Activated CD8-positive, alpha-beta memory T cell treated with anti-CD3 and anti-CD28 coated beads, Interleukin-2, amount 50 U/mL, for 24 hours (primary cell): ENCODE data around the gene UBXN11.

Experiments used
- DNase-seq: peaks from one replicate; pipeline ENCODE4 v3.0.0-alpha.2; 2020; ENCODE audit errors: extremely low read depth

The UBXN11 gene

DNA sequence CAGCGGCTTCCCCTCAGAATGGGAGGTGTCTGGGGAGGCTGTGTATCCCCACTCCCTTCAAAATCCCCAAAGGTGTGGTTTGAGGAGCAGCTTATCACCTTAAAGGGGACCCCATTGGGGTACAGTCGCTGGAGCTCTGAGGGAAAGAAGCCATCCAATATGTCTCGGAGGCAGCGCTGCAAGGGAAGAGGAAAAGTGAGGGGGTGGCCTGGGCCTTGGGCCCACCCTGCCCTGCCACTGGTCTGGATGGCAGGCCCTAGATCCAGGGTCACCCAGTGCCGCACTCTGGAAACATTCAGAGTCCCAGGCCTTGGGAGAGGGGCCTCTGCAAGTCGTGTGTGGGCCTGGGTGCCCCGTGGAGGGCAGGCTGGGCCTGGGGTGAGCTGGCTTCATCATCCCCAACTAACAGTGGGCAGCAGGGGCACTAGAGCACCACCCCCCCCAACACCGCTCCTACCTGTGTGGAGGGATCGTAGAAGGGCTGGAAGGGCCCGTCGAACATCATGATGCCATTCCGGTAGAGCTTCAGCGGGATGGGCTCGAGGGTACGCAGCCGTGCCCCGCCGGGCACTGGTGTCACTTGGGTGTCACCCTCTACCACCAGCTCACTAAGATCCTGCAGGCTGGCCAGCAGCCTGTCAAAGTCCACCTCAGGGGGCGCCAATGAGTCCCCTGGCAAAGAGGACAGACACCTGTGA, 20.9 kb downstream of the UBXN11 start:
- no peak for DNase-seq

DNA sequence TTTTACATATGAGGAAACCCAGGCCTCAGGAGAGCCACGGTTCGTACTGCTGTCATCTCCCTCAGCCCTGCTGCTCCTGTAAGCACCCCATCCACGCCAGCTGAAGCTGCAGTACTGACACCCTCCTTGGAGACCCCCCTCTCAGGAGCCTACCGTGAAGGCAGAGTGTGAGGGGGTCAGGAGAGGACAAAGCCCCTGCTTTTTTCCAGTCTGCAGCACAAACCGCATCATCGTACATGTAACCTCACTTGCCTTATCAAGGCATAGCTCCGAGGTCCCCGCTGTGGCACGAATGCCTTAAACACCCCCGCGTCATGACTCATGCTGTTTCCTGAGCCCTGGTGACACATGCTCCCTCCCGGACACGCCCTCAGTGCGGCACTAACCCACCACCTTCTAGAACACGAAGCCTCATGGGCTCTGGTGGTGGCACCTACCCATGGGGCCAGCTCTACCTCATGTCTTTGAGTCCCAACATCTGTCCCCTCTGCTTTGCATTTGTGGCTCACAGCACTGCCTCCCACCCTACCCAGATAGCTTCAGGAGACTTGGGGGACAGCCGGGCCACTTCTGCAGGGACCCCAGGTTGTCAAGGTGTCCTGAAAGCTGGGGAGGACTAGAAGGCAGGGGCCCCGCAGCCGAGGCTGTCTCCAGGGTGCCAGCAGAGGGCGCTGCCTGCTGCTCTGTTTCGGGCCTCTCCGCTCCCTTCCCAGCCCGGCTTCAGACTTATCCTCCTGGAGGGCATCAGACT, 21.7 kb downstream of the UBXN11 start:
- DNase-seq = peak; percentile 94

DNA sequence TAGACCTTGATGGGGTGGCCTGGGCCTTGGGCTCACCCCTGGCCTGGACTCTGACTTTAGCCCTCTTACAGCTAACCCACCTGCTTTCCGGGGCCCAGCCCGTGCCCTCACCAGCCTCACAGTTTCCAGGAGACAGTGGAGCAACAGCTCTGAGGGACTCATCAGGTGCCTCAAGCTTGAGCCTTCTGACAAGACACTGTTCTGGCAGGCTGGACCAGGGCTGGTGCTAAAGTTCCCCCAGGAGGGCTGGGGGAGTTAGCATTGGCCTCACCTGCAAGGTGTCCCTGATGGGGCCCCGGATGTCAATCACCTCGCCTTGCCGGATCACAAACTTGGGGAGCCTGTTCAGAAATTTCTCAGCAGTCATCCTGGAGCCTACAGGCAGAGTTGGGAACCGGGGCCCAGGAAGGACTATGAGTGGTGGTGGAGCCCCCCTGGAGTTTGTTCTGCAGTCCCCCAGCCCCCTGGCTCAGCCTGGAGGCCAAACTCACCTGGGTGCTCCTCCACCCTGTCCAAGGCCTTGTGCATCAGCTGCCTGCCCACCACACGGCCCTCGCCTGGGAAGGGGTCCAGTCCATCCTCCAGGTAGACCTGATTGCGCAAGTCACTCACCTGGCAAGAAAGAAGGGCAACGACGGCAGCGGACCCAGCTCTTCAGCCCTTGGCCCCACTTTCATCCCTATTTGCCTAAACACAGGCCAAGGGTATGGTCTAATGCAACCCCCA, 22.4 kb downstream of the UBXN11 start:
- no peak for DNase-seq

DNA sequence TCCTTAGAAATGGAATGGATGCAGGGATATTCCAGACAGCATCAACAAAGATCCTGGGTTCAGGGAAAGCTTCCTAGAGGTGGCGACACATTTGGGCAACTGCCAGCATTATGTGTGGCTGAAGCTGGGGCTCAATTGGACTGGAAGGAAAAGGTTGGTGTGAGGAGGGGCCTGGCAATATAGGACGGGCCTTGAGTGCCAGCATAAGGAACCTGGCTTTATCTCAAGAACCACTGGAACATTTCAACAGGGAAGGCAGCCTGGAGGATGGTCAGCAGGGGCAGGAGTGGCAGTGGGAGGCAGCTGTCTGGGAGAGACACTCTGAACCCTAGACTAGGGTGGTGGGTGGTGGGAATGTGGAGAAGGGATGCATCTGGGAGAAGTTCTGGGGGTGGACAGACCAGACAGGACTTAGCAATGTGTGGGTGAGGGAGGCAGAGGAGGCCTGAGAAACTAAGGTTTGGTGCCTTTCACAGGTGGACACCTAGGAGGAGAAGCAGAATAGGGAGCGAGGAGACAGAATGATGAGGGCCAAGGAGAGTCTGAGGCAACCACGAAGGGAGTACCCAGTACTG, 23.1 kb downstream of the UBXN11 start:
- DNase-seq = no peak

DNA sequence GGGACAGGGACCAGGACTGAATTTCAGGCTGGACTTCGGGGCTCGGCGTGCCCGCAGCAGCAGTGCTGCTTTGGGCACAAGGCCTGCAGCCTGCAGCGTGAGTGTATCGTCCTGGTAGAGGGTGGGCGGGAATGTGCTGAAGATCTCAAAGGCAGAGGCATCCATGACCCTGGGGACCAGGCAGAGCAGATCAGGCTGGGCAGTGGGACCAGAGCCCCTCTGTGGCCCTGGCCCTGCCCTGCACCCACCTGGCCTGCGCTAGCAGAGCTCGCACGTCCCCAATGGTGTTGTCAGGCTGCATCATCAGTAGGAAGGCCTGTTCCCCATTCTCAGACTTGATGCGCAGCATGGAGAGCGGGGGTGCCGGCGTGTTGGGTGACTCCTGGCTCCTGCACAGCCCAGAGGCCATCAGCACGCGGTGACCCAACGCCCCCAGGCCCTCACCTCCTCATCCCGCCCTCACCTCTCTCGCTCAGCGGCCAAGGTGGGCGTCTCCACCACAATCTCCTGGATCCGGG, 24.0 kb downstream of the UBXN11 start:
- no peak for DNase-seq

DNA sequence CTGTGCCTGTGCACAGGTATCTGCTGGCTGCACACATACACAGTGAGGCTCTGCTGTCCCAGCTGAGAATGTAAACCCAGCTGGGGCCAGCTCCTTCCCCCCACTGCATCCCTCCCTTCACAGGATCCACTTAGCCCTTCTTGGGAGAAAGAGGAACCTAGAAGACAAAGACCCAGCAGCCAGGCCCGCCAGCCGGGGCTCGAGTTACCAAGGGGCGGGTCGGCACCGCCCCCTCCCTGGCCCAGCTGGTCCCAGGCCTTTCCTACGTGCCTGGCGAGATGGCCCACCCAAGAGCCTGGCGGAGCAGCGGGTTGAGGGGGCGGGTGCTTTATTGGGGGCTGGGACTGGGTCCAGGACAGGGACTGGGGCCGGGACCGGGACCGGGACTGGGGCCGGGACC, 24.5 kb downstream of the UBXN11 start:
- DNase-seq = no peak

DNA sequence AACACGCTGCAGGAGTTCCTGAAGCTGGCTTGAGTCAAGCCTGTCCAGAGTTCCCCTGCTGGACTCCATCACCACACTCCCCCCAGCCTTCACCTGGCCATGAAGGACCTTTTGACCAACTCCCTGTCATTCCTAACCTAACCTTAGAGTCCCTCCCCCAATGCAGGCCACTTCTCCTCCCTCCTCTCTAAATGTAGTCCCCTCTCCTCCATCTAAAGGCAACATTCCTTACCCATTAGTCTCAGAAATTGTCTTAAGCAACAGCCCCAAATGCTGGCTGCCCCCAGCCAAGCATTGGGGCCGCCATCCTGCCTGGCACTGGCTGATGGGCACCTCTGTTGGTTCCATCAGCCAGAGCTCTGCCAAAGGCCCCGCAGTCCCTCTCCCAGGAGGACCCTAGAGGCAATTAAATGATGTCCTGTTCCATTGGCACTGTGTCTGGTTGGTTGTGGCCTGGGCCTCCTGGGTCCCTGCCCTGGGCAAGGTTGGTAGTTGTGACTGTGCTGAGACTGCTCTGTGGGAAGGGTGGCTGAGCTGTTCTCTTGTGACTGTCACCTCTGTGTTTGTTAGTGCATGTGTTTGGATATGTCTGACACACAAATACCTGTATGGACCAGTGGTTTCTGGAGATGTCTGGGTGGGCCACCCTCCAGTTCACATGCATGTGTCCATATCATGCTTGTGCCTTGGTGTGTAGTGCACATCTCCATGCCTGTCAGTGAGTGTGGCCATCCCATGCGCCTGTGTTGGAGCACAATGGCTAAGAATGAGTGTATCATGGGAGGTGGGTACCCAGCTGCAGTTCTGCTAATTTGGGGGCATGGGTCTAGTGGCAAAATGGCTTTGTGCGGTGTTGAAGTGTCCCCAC, 25.1 kb downstream of the UBXN11 start:
- no peak for DNase-seq

DNA sequence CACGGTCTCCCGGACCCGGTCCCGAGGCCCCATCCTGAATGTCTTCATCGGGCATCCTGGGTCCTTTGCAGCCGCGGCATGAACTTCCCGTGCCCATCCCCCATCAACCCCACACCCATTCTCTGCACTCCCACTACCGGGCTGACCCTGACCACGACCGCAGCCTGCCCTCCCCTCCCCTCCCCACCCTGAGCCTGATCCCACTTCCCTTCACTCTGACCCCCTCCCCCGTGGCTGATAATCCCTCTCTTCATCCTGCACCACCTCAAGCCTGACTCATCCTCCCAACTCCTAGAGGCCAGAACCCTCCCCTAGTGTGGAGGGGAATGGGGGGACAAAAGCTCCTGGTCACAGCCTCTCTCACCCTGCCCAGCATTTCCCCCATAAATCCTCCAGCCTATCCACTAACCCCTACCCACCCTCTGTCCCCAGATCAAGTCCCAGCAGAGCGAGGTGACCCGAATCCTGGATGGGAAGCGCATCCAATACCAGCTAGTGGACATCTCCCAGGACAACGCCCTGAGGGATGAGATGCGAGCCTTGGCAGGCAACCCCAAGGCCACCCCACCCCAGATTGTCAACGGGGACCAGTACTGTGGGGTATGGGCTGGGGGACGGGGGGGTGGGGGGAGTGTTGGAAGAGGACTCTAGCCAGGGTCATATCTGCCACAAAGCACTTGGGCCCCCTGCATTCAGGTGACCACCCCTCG, 25.9 kb downstream of the UBXN11 start:
- no peak for DNase-seq

DNA sequence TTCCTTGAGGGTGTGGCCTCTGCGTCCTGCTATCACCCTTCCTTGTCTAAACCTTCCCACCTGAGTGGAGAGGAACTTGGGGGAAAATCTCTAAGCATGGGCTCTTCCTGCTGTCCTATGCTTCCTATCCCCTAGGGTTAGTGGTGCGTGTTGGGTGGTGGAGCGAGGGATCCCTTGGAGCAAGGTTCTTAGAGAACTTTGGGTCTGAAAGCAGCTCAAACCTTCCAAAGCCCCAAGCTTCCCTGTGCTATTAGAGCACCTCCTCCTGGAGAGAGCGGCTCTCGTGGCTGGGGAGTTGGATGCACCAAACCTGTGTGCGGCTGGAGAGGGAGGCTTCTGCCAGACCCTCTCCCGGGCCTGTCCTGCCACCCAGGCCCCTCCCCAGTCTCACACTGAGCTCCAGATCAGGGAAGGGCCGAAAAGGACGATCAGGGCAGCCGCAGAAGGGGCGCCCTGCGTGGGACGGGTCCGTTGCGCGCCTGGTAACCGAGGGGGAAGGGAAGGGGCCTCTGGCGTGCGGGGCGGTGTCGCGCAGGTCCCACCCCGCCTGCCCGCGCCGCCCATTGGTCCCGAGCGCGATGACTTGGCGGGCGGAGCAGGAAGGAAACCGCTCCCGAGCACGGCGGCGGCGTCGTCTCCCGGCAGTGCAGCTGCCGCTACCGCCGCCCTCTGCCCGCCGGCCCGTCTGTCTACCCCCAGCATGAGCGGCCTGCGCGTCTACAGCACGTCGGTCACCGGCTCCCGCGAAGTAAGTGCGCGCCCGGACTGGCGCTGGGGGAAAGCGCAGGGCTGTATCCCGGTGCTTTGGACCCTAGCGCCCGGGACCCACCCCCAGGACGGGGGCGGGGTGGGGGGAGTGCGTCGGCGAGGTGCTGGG, 26.7 kb downstream of the UBXN11 start, which contains the start of gene SH3BGRL3:
TSS of gene SH3BGRL3 (plus strand) at position 631 of the 877 bp plus-strand sequence. CDS start at position 701, 70 bp downstream.
- peak; percentile 54 for DNase-seq

DNA sequence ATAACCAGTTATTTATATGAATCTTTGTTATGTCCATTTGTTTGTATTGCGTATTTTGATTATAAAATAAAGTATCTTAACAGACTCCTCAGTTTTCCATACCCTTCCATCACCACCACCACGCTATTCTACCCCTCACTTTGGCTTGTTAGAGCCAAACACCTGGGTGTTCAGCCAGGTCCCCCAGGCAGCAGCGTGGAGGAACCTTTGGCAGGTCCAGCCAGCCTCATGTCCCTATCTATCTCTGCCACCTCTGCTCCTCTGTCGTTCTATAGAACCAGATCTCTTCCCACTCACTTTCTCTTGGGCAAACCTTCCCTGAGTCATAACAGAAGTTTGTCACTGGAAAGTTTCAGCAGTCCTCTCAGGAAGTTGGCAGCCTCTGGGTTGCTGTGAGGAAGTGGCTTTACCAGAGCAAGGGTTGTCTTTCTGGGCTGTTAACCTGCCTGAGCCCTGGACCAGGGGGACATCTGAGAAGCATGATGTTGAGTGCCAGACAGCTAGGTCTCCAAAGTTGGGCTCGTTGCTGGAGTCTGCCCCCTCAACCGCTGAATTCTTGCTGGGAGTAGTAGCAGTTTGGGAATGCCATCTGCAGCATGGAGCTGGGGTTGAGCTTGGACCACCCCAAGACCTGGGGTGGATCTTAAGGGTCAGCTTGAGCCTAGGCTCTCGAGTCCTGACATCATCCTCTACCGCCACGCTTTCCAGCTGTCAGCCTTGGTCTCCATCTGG, 27.5 kb downstream of the UBXN11 start:
- DNase-seq = no peak

DNA sequence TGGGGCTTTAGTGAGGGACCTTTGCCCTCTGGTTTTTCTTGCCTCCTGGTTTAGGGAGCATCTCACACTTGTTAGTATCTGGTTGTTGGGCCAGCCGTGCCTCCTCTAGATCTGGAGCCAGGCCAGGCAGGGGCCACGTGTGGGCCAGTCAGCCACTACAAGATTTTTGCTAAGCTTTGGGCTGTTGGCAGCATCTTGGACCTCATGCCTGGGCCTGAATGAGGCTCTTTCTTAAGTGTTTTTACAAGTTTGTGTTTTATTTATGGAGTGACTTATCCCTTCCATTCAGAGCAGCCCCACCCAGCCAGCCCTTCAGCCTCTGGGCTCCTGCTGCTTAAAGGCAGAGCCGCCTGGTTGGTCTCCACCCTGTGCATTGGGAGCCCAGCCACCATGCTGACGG, 28.1 kb downstream of the UBXN11 start:
- no peak for DNase-seq

DNA sequence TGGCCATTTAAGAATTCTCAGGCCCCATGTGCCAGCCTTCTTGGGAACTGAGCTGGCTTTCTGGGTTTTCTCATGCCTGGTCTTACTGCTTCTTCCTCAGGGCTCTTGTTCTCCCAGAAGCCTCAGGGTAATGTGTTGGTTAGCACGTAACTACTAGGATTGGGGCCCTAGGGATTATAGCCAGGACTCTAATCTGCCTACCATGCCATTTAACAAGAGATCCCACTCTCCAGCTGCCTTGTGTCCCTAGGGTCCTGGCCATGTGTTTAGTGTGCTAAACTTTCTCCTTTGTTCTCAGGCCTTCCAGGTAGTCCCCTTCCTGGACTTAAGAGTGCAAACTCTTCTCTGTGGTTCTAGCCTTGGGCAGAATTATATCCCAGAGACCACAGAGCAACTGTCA, 28.7 kb downstream of the UBXN11 start:
- DNase-seq = no peak

DNA sequence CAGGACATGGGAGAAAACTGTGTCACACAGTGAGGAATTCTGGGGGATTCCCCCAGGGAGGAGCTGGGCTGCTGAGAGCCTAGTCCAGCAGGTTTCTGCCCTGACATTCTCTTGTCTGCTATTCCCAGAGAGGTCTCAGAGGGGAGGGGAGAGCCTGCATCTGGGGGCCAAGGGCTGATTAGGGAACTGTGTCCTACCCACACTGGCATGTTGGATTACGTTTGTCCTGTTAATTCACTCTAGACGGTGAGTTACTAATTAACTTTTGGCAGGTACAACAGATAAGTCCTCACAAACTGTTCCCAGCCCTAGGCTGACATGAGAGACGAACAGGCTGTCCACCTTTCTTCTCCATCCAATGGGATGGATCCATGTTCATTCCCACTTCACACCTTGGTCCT, 29.2 kb downstream of the UBXN11 start:
- DNase-seq = no peak

DNA sequence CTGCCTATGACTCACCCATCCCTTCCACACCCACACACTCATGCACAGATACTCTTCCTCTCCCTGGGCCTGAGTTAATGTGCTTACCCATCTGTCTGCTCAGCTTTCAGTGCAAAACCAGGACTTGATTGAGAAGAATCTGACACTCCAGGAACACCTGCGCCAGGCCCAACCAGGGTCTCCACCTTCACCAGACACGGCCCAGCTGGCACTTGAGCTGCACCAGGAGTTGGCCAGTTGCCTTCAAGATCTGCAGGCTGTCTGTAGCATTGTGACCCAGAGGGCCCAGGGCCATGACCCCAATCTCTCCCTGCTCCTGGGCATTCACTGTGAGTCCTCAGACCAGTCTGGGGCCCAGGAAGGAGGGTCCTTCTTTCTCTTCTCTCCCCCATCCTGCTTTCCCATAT, 30.0 kb downstream of the UBXN11 start:
- DNase-seq = no peak

DNA sequence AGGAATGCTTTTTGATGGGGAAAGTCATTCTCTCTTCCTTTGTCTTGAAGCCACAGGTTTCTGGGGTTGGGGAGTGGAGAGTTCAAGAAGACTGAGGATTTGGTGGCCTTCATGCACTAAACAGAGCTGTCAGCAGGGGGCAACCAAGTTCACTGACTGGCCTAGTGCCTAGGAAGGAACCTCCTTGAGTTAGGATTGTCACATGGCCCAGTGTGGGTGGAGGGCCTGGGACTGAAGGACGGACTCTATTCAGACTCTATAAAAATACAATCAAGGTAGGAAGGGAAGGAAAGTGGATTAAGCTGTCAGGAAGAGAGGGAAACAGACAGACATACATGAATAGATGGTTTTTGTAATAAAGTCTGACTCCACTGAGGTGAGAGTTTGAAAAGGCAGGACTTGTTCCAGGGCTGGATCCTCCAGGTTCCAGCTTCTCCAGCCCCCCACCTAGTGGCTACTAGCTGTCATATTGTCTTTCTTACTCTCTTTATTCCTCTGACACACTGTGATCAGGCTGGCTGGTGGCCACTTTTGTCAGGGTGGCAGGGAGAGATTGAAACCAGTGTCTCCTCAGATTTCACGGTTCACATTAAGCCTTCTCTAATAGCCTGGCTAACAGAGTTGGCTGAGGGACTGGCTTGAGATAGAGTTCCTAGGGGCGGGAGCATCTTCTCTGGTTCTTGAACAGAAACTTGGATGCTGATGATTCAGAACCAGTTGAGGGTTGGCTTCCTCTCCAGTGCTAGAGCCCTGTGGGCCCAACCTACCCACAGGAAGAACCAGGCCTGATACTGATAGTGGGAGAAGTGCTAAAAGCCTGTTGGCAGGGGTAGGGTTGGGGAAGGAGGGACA, 30.6 kb downstream of the UBXN11 start:
- no peak for DNase-seq

DNA sequence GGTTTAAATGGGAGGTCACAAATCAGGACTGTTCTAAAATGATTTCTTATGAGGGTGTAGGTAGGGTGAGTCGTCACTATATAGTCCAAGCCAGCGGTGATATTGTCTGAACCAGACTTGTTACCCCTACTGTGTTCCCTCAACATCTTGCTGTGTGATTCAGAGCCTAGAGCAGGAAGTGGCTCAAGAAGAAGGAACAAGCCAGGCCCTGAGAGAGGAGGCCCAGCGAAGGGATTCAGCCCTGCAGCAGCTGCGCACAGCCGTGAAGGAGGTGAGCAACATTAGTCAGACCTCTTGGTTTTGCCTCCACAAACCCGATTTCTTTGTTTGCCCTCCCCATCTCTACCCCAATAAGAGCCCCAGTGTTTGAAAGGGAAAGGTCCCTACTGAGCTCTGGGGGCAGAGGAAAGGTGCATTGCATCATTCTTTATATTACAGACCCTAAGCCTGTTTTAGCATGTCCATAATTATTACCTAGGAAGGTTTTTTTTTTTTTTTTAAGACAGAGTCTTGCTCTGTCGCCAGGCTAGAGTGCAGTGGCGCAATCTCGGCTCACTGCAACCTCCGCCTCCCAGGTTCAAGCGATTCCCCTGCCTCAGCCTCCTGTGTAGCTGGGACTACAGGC, 31.5 kb downstream of the UBXN11 start:
- no peak for DNase-seq

DNA sequence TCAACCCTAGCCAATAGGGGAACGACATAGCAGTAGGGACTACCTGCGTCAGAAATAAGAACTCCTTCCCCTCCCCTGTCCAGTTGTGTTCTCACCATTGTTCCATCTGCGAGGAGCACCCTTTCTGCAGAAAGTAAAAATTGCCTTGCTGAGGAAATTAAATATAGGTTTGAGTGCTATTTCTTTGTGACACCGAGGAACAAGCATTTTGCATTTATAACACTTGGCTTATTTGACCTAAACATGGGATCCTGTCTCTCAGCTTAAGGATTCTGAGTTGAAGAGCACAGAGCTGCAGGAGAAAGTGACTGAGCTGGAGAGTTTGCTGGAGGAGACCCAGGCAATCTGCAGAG, 37.3 kb downstream of the UBXN11 start:
- no peak for DNase-seq
